Trophoblast cell (in vitro differentiated cells and primary cell): ENCODE data around the gene KRT39.
A peak's percentile ranks its signal among the peaks of the same experiment; 100 is the strongest.

Experiments used
- DNase-seq, 2 donors: peaks; one replicate each; pipeline ENCODE4 v3.0.0-alpha.2; 2016
- H2AFZ ChIP-seq: 2 replicates; pipeline ENCODE4 v1.6.1; 2013; ENCODE audit warnings: low read length, moderate library complexity, mild to moderate bottlenecking; ENCODE audit not compliant: insufficient read depth, poor library complexity
- H2AK5ac ChIP-seq: 2 replicates; pipeline ENCODE4 v1.6.1; 2013; ENCODE audit warnings: mild to moderate bottlenecking, low read length
- H2BK120ac ChIP-seq: 2 replicates; pipeline ENCODE4 v1.6.1; 2013; ENCODE audit warnings: low read length, mild to moderate bottlenecking, moderate library complexity; ENCODE audit not compliant: insufficient read depth, poor library complexity
- H2BK12ac ChIP-seq: 2 replicates; pipeline ENCODE4 v1.6.1; 2013; ENCODE audit warnings: mild to moderate bottlenecking, low read length, moderate library complexity
- H2BK5ac ChIP-seq: 2 replicates; pipeline ENCODE4 v1.6.1; 2013; ENCODE audit warnings: low read length, low read depth, moderate library complexity, mild to moderate bottlenecking; ENCODE audit not compliant: poor library complexity
- H3K14ac ChIP-seq: 2 replicates; pipeline ENCODE4 v1.6.1; 2013; ENCODE audit warnings: mild to moderate bottlenecking, low read length
- H3K18ac ChIP-seq: 2 replicates; pipeline ENCODE4 v1.6.1; 2013; ENCODE audit warnings: mild to moderate bottlenecking, low read length
- H3K23ac ChIP-seq: 2 replicates; pipeline ENCODE4 v1.6.1; 2013; ENCODE audit warnings: low read length
- H3K27ac ChIP-seq: 2 replicates; pipeline ENCODE4 v1.5.1; 2013; ENCODE audit warnings: low read depth, mild to moderate bottlenecking, inconsistent platforms, low read length, moderate library complexity
- H3K27me3 ChIP-seq: 2 replicates; pipeline ENCODE4 v1.6.1; 2013; ENCODE audit warnings: inconsistent platforms, mild to moderate bottlenecking, low read length, moderate library complexity; ENCODE audit not compliant: insufficient read depth
- H3K36me3 ChIP-seq, 2 experiments: 1 replicate in 1 of 2; 2 replicates in 1 of 2; pipeline ENCODE4 v1.6.1; 2013; ENCODE audit warnings: low read length in 2 of 2, mild to moderate bottlenecking in 2 of 2, moderate library complexity in 1 of 2; ENCODE audit not compliant: insufficient read depth in 2 of 2, control insufficient read depth in 1 of 2
- H3K4ac ChIP-seq: 2 replicates; pipeline ENCODE4 v1.6.1; 2013; ENCODE audit warnings: low read depth, mild to moderate bottlenecking, low read length, moderate library complexity
- H3K4me1 ChIP-seq, 2 experiments: 1 replicate in 1 of 2; 2 replicates in 1 of 2; pipeline ENCODE4 v1.6.1; 2013; ENCODE audit warnings: low read length in 2 of 2, mild to moderate bottlenecking in 2 of 2, moderate library complexity in 1 of 2; ENCODE audit not compliant: insufficient read depth in 2 of 2, control insufficient read depth in 1 of 2
- H3K4me2 ChIP-seq: 2 replicates; pipeline ENCODE4 v1.6.1; 2013; ENCODE audit warnings: inconsistent platforms, mild to moderate bottlenecking, low read length, moderate library complexity
- H3K4me3 ChIP-seq: 2 replicates; pipeline ENCODE4 v1.5.1; 2013; ENCODE audit warnings: mild to moderate bottlenecking, low read depth, low read length, inconsistent platforms
- H3K79me1 ChIP-seq: one replicate; pipeline ENCODE4 v1.6.1; 2013; ENCODE audit warnings: low read length
- H3K79me2 ChIP-seq: 2 replicates; pipeline ENCODE4 v1.6.1; 2013; ENCODE audit warnings: low read length, mild to moderate bottlenecking; ENCODE audit not compliant: control insufficient read depth, insufficient read depth, poor library complexity
- H3K9ac ChIP-seq: 2 replicates; pipeline ENCODE4 v1.6.1; 2013; ENCODE audit warnings: mild to moderate bottlenecking, low read length
- H3K9me3 ChIP-seq: 2 replicates; pipeline ENCODE4 v1.6.1; 2013; ENCODE audit warnings: low read depth, mild to moderate bottlenecking, control low read depth, inconsistent platforms, low read length; ENCODE audit not compliant: insufficient read depth
- H4K12ac ChIP-seq: 2 replicates; pipeline ENCODE4 v1.6.1; 2013; ENCODE audit warnings: low read depth, mild to moderate bottlenecking, low read length, moderate library complexity
- H4K8ac ChIP-seq: 2 replicates; pipeline ENCODE4 v1.6.1; 2013; ENCODE audit warnings: low read depth, mild to moderate bottlenecking, low read length, moderate library complexity
- H4K91ac ChIP-seq: one replicate; pipeline ENCODE4 v1.6.1; 2013; ENCODE audit warnings: low read depth, mild to moderate bottlenecking, low read length, moderate library complexity
- WGBS: extraction: QIAGEN DNeasy Blood & Tissue Kit; methylation state at CpG from one replicate; pipeline ENCODE4 v1.1.7; 2013; ENCODE audit warnings: missing lambda C conversion rate; ENCODE audit not compliant: insufficient read length, insufficient coverage; ENCODE audit errors: extremely low coverage; 5-methylcytosine and 5-hydroxymethylcytosine counted together

KRT39 gene

GRCh38 chr17:40931311-40931710 is 35.4 kb downstream of the KRT39 start:
- Histone ChIP-seq H2AFZ (no peak overlapping the region), H4K8ac (no peak overlapping the region), H3K79me1 (peaks cover 4% of the 10 kb centered on the region), H3K4me1 (peaks cover 5 to 6% of the 10 kb centered on the region in 2 experiments), H3K27me3 (no peaks in the 10 kb centered on the region), H3K36me3 (no peaks in the 10 kb centered on the region), H4K91ac (no peak overlapping the region), H3K4me2 (no peak overlapping the region), H2BK5ac (no peak overlapping the region), H3K9ac (no peak overlapping the region), H3K4me3 (no peak overlapping the region), H3K23ac (no peak overlapping the region), H4K12ac (no peak overlapping the region), H3K79me2 (no peaks in the 10 kb centered on the region), H2BK12ac (no peak overlapping the region), H3K4ac (no peak overlapping the region), H3K27ac (no peak overlapping the region), H2BK120ac (no peak overlapping the region), H2AK5ac (no peak overlapping the region), H3K14ac (no peak overlapping the region), H3K18ac (no peak overlapping the region), H3K9me3 (no peaks in the 10 kb centered on the region)
- WGBS: no CpG with 5 or more reads among the region's 3 CpGs
- DNase-seq: peak in 1 of 2 donors; percentile 34

DNA sequence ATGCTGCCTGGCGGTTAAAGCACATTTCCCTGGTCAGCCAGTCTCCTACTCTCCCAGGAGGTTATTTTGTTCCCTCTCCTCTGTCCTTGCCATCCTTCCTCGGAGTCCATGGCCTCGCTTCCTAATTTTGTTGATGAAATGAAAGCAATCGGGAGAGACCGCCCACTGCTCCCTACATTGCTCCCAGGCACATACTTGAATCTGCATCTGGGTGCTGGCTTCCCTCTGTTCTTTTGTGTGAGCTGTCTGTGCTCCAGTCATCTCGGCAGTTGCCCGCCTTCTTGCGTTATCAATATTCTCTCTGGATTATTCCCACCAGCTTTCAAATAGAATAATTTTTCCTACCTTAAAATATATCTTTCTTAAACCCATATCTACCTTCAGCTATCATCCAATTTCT is 40.4 kb downstream of the KRT39 start:
- H3K79me1 ChIP-seq: peaks cover 6% of the 10 kb centered on the region
- H2AFZ ChIP-seq: no peak overlapping the region
- no peak overlapping the region for H2AK5ac ChIP-seq
- DNase-seq: no peak
- no peak overlapping the region for H2BK5ac ChIP-seq
- no peak overlapping the region for H3K18ac ChIP-seq
- H3K4ac ChIP-seq: no peak overlapping the region
- no peak overlapping the region for H3K9ac ChIP-seq
- WGBS: no CpG with 5 or more reads among the region's 8 CpGs
- no peaks in the 10 kb centered on the region for H3K79me2 ChIP-seq
- H3K27me3 ChIP-seq: no peaks in the 10 kb centered on the region
- peaks cover 2% of the 10 kb centered on the region in 2 experiments for H3K36me3 ChIP-seq
- H2BK120ac ChIP-seq: no peak overlapping the region
- no peak overlapping the region for H3K14ac ChIP-seq
- no peak overlapping the region for H3K4me3 ChIP-seq
- H4K12ac ChIP-seq: no peak overlapping the region
- H4K91ac ChIP-seq: no peak overlapping the region
- no peak overlapping the region for H3K23ac ChIP-seq
- no peak overlapping the region for H3K27ac ChIP-seq
- peaks cover 4 to 6% of the 10 kb centered on the region in 2 experiments for H3K4me1 ChIP-seq
- H3K9me3 ChIP-seq: no peaks in the 10 kb centered on the region
- no peak overlapping the region for H4K8ac ChIP-seq
- no peak overlapping the region for H3K4me2 ChIP-seq
- peak overlapping the region; percentile 74 for H2BK12ac ChIP-seq

- H2BK120ac ChIP-seq: no peak overlapping the region
- H3K4ac ChIP-seq: no peak overlapping the region
- no peak overlapping the region for H3K18ac ChIP-seq
- H3K4me1 ChIP-seq: peaks cover 4 to 6% of the 10 kb centered on the region in 2 experiments
- H3K4me3 ChIP-seq: no peak overlapping the region
- H3K14ac ChIP-seq: no peak overlapping the region
- DNase-seq: peak; percentile 54 to 71
- no peak overlapping the region for H4K8ac ChIP-seq
- H3K9me3 ChIP-seq: no peaks in the 10 kb centered on the region
- peaks cover 2% of the 10 kb centered on the region in 2 experiments for H3K36me3 ChIP-seq
- H3K27ac ChIP-seq: no peak overlapping the region
- H2AK5ac ChIP-seq: no peak overlapping the region
- no peak overlapping the region for H3K4me2 ChIP-seq
- H2AFZ ChIP-seq: no peak overlapping the region
- no peaks in the 10 kb centered on the region for H3K79me2 ChIP-seq
- no peak overlapping the region for H3K23ac ChIP-seq
- H3K9ac ChIP-seq: no peak overlapping the region
- H3K27me3 ChIP-seq: no peaks in the 10 kb centered on the region
- no peak overlapping the region for H2BK12ac ChIP-seq
- no CpG with 5 or more reads among the region's 2 CpGs for WGBS
- no peak overlapping the region for H4K91ac ChIP-seq
- no peak overlapping the region for H2BK5ac ChIP-seq
- H4K12ac ChIP-seq: no peak overlapping the region
- peaks cover 6% of the 10 kb centered on the region for H3K79me1 ChIP-seq
Measured at GRCh38 chr17:40922239-40922638, 44.5 kb downstream of the KRT39 start.

- Histone ChIP-seq H2AFZ (no peak overlapping the region), H3K4me3 (no peak overlapping the region), H3K4me2 (no peak overlapping the region), H3K14ac (no peak overlapping the region), H3K4ac (no peak overlapping the region), H4K12ac (no peak overlapping the region), H2BK120ac (no peak overlapping the region), H3K4me1 (peaks cover 4 to 8% of the 10 kb centered on the region in 2 experiments), H2BK5ac (no peak overlapping the region), H3K27ac (no peak overlapping the region), H3K27me3 (no peaks in the 10 kb centered on the region), H3K9ac (no peak overlapping the region), H3K9me3 (no peaks in the 10 kb centered on the region), H2BK12ac (no peak overlapping the region), H3K79me1 (peaks cover 6% of the 10 kb centered on the region), H4K91ac (no peak overlapping the region), H3K18ac (no peak overlapping the region), H3K23ac (no peak overlapping the region), H3K79me2 (no peaks in the 10 kb centered on the region), H4K8ac (no peak overlapping the region), H3K36me3 (peaks cover 2% of the 10 kb centered on the region in 2 experiments), H2AK5ac (no peak overlapping the region)
- DNase-seq: no peak
- WGBS: no CpG with 5 or more reads among the region's 2 CpGs
Measured at GRCh38 chr17:40921026-40921425, 45.7 kb downstream of the KRT39 start.
